SK-N-SH (cell line): Measurements from ENCODE around the gene NUFIP1.

Experiments
- EP300 ChIP-seq, 2 experiments: IDR thresholded peaks; 2 replicates each; pipeline versions ENCODE4 v1.4.0 to v1.6.1; 2012; ENCODE audit warnings: borderline replicate concordance in 1 of 2, low read depth in 1 of 2, low read length in 1 of 2
- EZH2phosphoT487 ChIP-seq: fragments of 200-600 bp; sonication (generic); IDR thresholded peaks from 2 replicates; pipeline ENCODE4 v1.6.1; 2017; ENCODE audit warnings: low read depth, mixed run types, mild to moderate bottlenecking, antibody characterized with exemption, moderate library complexity, borderline replicate concordance
- FOXM1 ChIP-seq: IDR thresholded peaks from 2 replicates; pipeline ENCODE4 v1.4.0; 2012; ENCODE audit warnings: low read depth, mild to moderate bottlenecking
- POLR2AphosphoS5 ChIP-seq: IDR thresholded peaks from 2 replicates; pipeline ENCODE4 v1.6.1; 2012; ENCODE audit warnings: low read depth, low read length
- RAD21 ChIP-seq: IDR thresholded peaks from 2 replicates; pipeline ENCODE4 v1.6.1; 2012; ENCODE audit warnings: mild to moderate bottlenecking, low read length
- SIN3A ChIP-seq: IDR thresholded peaks from 2 replicates; pipeline ENCODE4 v1.6.1; 2012; ENCODE audit warnings: low read depth, mild to moderate bottlenecking, low read length, moderate library complexity, borderline replicate concordance
- TCF12 ChIP-seq: IDR thresholded peaks from 2 replicates; pipeline ENCODE4 v1.4.0; 2012
- TF ChIP-seq, protein P1 (sequence below): fragments of 200-600 bp; sonication (generic); IDR thresholded peaks from 2 replicates; pipeline ENCODE4 v1.6.1; 2017; ENCODE audit warnings: antibody characterized with exemption, mild to moderate bottlenecking, moderate library complexity
- TF ChIP-seq, protein P2 (sequence below): IDR thresholded peaks from 2 replicates; pipeline ENCODE4 v1.4.0; 2012; ENCODE audit warnings: low read depth, borderline replicate concordance

DNA sequence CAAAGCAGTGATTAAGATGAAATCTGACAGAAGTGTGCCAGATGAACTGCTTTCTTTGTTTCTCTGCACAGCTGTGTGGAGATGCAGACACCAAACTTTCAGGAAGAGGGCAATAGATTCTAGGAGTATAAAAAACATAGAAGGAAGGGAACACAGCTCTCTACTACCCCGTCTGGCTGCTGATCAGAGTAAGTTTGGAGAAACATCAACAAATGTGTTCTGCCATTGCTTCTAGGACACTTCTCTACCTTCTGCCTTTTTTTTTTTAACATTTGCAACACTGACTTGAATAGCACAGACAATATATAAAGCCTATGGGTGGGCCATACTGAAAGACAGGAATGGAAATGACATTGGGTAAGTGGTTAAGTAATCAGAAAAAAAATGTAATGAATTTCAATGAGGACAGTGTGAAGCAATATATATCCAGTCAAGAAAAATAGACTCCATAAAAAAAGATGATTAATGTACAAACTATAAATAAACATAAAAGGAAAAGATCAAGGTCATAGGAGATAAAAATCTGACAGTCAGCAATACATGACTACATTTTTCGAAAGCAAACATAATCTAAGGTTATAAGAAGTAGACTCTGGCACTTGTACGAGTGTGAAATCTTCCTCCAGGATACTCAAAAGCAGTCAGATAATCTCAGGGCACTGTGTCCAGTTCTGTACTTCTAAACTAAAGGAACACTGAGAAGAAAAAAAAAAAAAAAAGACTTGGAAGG, 21.4 kb downstream of the NUFIP1 start:
- TF ChIP-seq TCF12 (no peak), EP300 (IDR thresholded peaks at IDR 0.05; ENCODE audit: borderline replicate concordance in 1 of 2, low read depth in 1 of 2, low read length in 1 of 2) (no peak), RAD21 (peak; percentile 42; the same call in 1 of the 2 replicates), POLR2AphosphoS5 (no peak), SIN3A (no peak), FOXM1 (no peak), EZH2phosphoT487 (no peak)
- TF ChIP-seq, protein P1, sequence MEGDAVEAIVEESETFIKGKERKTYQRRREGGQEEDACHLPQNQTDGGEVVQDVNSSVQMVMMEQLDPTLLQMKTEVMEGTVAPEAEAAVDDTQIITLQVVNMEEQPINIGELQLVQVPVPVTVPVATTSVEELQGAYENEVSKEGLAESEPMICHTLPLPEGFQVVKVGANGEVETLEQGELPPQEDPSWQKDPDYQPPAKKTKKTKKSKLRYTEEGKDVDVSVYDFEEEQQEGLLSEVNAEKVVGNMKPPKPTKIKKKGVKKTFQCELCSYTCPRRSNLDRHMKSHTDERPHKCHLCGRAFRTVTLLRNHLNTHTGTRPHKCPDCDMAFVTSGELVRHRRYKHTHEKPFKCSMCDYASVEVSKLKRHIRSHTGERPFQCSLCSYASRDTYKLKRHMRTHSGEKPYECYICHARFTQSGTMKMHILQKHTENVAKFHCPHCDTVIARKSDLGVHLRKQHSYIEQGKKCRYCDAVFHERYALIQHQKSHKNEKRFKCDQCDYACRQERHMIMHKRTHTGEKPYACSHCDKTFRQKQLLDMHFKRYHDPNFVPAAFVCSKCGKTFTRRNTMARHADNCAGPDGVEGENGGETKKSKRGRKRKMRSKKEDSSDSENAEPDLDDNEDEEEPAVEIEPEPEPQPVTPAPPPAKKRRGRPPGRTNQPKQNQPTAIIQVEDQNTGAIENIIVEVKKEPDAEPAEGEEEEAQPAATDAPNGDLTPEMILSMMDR, result peak; percentile 46
- TF ChIP-seq, protein P2, sequence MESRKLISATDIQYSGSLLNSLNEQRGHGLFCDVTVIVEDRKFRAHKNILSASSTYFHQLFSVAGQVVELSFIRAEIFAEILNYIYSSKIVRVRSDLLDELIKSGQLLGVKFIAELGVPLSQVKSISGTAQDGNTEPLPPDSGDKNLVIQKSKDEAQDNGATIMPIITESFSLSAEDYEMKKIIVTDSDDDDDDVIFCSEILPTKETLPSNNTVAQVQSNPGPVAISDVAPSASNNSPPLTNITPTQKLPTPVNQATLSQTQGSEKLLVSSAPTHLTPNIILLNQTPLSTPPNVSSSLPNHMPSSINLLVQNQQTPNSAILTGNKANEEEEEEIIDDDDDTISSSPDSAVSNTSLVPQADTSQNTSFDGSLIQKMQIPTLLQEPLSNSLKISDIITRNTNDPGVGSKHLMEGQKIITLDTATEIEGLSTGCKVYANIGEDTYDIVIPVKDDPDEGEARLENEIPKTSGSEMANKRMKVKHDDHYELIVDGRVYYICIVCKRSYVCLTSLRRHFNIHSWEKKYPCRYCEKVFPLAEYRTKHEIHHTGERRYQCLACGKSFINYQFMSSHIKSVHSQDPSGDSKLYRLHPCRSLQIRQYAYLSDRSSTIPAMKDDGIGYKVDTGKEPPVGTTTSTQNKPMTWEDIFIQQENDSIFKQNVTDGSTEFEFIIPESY, result no peak
